ENCODE measurements around the gene FAM222A.

The FAM222A gene

GRCh38 chr12:109695416-109695815 lies 18.2 kb upstream of the FAM222A start:
- no peak for ATAC-seq
- TF ChIP-seq ZFP30 (CRISPR knock-in tag; IDR thresholded peaks at IDR 0.05) = no peak
- TF ChIP-seq PPARA (CRISPR knock-in tag; IDR thresholded peaks at IDR 0.05; ENCODE audit: borderline replicate concordance) = no peak
- no peak for TF ChIP-seq BACH2 (CRISPR knock-in tag; IDR thresholded peaks at IDR 0.05; ENCODE audit: borderline replicate concordance)
- TF ChIP-seq ZNF565 (CRISPR knock-in tag; conservative IDR thresholded peaks at IDR 0.05; ENCODE audit: low read depth) = no peak

- TF ChIP-seq PPARA (CRISPR knock-in tag; IDR thresholded peaks at IDR 0.05; ENCODE audit: borderline replicate concordance) (no peak), CREB5 (CRISPR knock-in tag; IDR thresholded peaks at IDR 0.05; ENCODE audit: low read depth) (no peak), GLIS3 (CRISPR knock-in tag; IDR thresholded peaks at IDR 0.05) (no peak), ZC3H10 (CRISPR knock-in tag; IDR thresholded peaks at IDR 0.05) (no peak), ZNF8 (CRISPR knock-in tag; IDR thresholded peaks at IDR 0.05) (no peak), ZFP3 (CRISPR knock-in tag; IDR thresholded peaks at IDR 0.05) (no peak), BACH2 (CRISPR knock-in tag; IDR thresholded peaks at IDR 0.05; ENCODE audit: borderline replicate concordance) (no peak), PATZ1 (CRISPR knock-in tag; IDR thresholded peaks at IDR 0.05; ENCODE audit: borderline replicate concordance) (no peak), TSHZ2 (CRISPR knock-in tag; IDR thresholded peaks at IDR 0.05) (no peak), ISL1 (CRISPR knock-in tag; IDR thresholded peaks at IDR 0.05) (no peak), ZNF565 (CRISPR knock-in tag; conservative IDR thresholded peaks at IDR 0.05; ENCODE audit: low read depth) (no peak), CSRNP3 (CRISPR knock-in tag; IDR thresholded peaks at IDR 0.05) (no peak), SNAI2 (CRISPR knock-in tag; IDR thresholded peaks at IDR 0.05) (no peak), ZNF70 (CRISPR knock-in tag; IDR thresholded peaks at IDR 0.05) (no peak), OSR1 (CRISPR knock-in tag; IDR thresholded peaks at IDR 0.05) (no peak), TCF4 (CRISPR knock-in tag; IDR thresholded peaks at IDR 0.05; ENCODE audit: borderline replicate concordance) (no peak), RARB (CRISPR knock-in tag; IDR thresholded peaks at IDR 0.05) (no peak), POU6F1 (CRISPR knock-in tag; IDR thresholded peaks at IDR 0.05; ENCODE audit: borderline replicate concordance, low read depth) (no peak), ESRRG (CRISPR knock-in tag; IDR thresholded peaks at IDR 0.05) (no peak)
- no peak for ATAC-seq
Observed at GRCh38 chr12:109695961-109696461, 17.6 kb upstream of the FAM222A start.

- no peak for ATAC-seq
- no peak for TF ChIP-seq ZNF8 (CRISPR knock-in tag; IDR thresholded peaks at IDR 0.05)
- TF ChIP-seq ZNF70 (CRISPR knock-in tag; IDR thresholded peaks at IDR 0.05) = no peak
- TF ChIP-seq TOX (CRISPR knock-in tag; IDR thresholded peaks at IDR 0.05; ENCODE audit: borderline replicate concordance) = no peak
- no peak for TF ChIP-seq OSR1 (CRISPR knock-in tag; IDR thresholded peaks at IDR 0.05)
Observed at GRCh38 chr12:109696485-109697269, 16.9 kb upstream of the FAM222A start.

Measured in SK-N-SH treated with all-trans-retinoic acid at 6 μM for 48 hours (cell line).